Activated naive CD8-positive, alpha-beta T cell treated with anti-CD3 and anti-CD28 coated beads, Interleukin-2, amount 10 ng/mL, durations not matched to agents 7 days and 5 days (primary cell): Measurements from ENCODE around the gene PROK1. TPM values are rescaled to one million over a fixed set of nuclear protein-coding genes. Genes with fewer than 3 reads are reported as not detected.
A peak's percentile ranks its signal among the peaks of the same experiment; 100 is the strongest.
"Not testable (repeated sequence)": the region's sequence is repeated elsewhere in the genome, so short reads cannot be mapped to it uniquely, and the experiment has no call there.

ENCODE experiments used
- ATAC-seq: fragments of 150-1000 bp; cut with Tn5 transposase; one replicate; pipeline ENCODE4 v1.10.0; 2021; ENCODE audit warnings: low read depth, moderate library complexity
- POLR2A ChIA-PET: fragments of 350-600 bp; sonication (Branson Sonifier 250); formaldehyde crosslinking; loops from one replicate; lab custom pipeline; 2021; ENCODE audit warnings: antibody characterized with exemption; lab: Charles Lee
- DNase-seq: peaks from one replicate; pipeline ENCODE4 v3.0.0; 2021
- H3K27ac Mint-ChIP-seq: one replicate; pipeline ENCODE4 v1.8.0; 2022; ENCODE audit warnings: mild to moderate bottlenecking, mixed read lengths
- H3K27me3 Mint-ChIP-seq: one replicate; pipeline ENCODE4 v1.8.0; 2022; ENCODE audit warnings: mild to moderate bottlenecking, moderate library complexity, mixed read lengths
- H3K36me3 Mint-ChIP-seq: one replicate; pipeline ENCODE4 v1.8.0; 2021; ENCODE audit warnings: mild to moderate bottlenecking, mixed read lengths
- H3K4me1 Mint-ChIP-seq: one replicate; pipeline ENCODE4 v1.8.0; 2021; ENCODE audit warnings: mixed read lengths
- H3K4me3 Mint-ChIP-seq: one replicate; pipeline ENCODE4 v1.8.0; 2022; ENCODE audit warnings: mild to moderate bottlenecking, moderate library complexity, mixed read lengths
- H3K9me3 Mint-ChIP-seq: one replicate; pipeline ENCODE4 v1.8.0; 2021; ENCODE audit warnings: mixed read lengths
- total RNA-seq, 2 experiments: library from RNA; stranded (reverse); gene quantifications; one replicate each; pipeline ENCODE4 v1.2.3, GENCODE V29; 2021

The PROK1 gene
- total RNA-seq = not detected

- no peak for DNase-seq
These were observed at the start of gene PROK1 for GRCh38 chr1:110450929-110451328. TSS of gene PROK1 (plus strand) at chr1:110451149. CDS start at chr1:110451217, 68 bp downstream.

DNA sequence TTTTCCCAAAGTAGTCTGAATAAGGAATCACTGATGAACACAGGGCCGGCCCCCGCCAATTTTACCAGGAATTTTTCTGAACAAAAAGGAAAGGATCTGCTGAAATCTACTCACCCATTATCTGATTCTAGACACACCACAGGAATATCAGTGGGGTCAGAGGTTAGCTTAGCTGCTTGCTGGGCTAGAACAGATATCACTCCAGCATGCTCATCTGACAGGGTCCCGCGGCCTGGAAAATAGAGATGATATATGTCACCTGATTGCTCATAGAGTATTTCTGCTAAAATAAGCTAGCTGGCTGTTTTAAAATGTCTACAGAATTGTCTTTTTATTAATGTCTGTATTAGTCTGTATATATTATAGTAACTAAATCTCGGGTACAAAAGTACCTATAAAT, 47.1 kb upstream of the PROK1 start:
- ATAC-seq (no peak), DNase-seq (no peak)
- Mint-ChIP-seq H3K4me3 (no peak overlapping the region), H3K27ac (no peak overlapping the region), H3K9me3 (no peaks in the 10 kb centered on the region), H3K36me3 (peaks cover 11% of the 10 kb centered on the region), H3K4me1 (peaks cover 12% of the 10 kb centered on the region), H3K27me3 (no peaks in the 10 kb centered on the region)
- POLR2A ChIA-PET = interaction anchor here (0.6 to 0.7 kb wide), 2 partner anchors 20 to 65 kb away, joined by 3 to 4 read pairs; no protein-coding TSS in a partner anchor

More at GRCh38 chr1:110450929-110451328, at the start of gene PROK1:
- POLR2A ChIA-PET = no interaction called here
- peaks cover 12% of the 10 kb centered on the region for H3K27me3 Mint-ChIP-seq
- no peak for ATAC-seq
- H3K36me3 Mint-ChIP-seq = no peaks in the 10 kb centered on the region
- no peaks in the 10 kb centered on the region for H3K4me1 Mint-ChIP-seq
- H3K27ac Mint-ChIP-seq = no peak within 1 kb of the TSS
- H3K4me3 Mint-ChIP-seq = no peak within 1 kb of the TSS
- no peaks in the 10 kb centered on the region for H3K9me3 Mint-ChIP-seq

GRCh38 chr1:110404401-110404800, 46.5 kb upstream of the PROK1 start:
- DNase-seq = no peak
- H3K27ac Mint-ChIP-seq = no peak overlapping the region
- POLR2A ChIA-PET = interaction anchor here (0.6 to 5.3 kb wide), 2 partner anchors 21 to 66 kb away, joined by 4 to 56 read pairs; partner anchors contain the start of gene RBM15
- H3K36me3 Mint-ChIP-seq = peaks cover 11% of the 10 kb centered on the region
- no peak overlapping the region for H3K4me3 Mint-ChIP-seq
- H3K27me3 Mint-ChIP-seq = no peaks in the 10 kb centered on the region
- no peak for ATAC-seq
- H3K9me3 Mint-ChIP-seq = no peaks in the 10 kb centered on the region
- peaks cover 15% of the 10 kb centered on the region for H3K4me1 Mint-ChIP-seq

GRCh38 chr1:110406407-110406806, 44.5 kb upstream of the PROK1 start:
- peak overlapping the region; percentile 100 for H3K4me3 Mint-ChIP-seq
- ATAC-seq, DNase-seq, H3K36me3 Mint-ChIP-seq, H3K9me3 Mint-ChIP-seq, H3K27me3 Mint-ChIP-seq: not testable (repeated sequence)
- POLR2A ChIA-PET = interaction anchor here (5.3 kb wide), 1 partner anchor 68 kb away, joined by 56 read pairs; the partner anchor contains the start of gene RBM15
- peak overlapping the region; percentile 100 for H3K27ac Mint-ChIP-seq
- H3K4me1 Mint-ChIP-seq = peaks cover 15% of the 10 kb centered on the region

- Mint-ChIP-seq H3K27ac (peak within 1 kb of the TSS; percentile 100), H3K27me3 (no peaks in the 10 kb centered on the region), H3K9me3 (no peaks in the 10 kb centered on the region), H3K4me1 (peaks cover 15% of the 10 kb centered on the region), H3K4me3 (peak within 1 kb of the TSS; percentile 100), H3K36me3 (peaks cover 5% of the 10 kb centered on the region)
- POLR2A ChIA-PET = interaction anchor here (1.2 to 5.3 kb wide), 2 partner anchors 69 to 204 kb away, joined by 4 to 56 read pairs; partner anchors contain the start of gene RBM15
- DNase-seq = peak; percentile 92
- peak; percentile 92 for ATAC-seq
These were observed 43.4 kb upstream of the PROK1 start, which contains the start of gene LAMTOR5 for GRCh38 chr1:110407260-110408210. TSS of gene LAMTOR5 (minus strand) at chr1:110407694. CDS start at chr1:110407620, 74 bp downstream.

DNA sequence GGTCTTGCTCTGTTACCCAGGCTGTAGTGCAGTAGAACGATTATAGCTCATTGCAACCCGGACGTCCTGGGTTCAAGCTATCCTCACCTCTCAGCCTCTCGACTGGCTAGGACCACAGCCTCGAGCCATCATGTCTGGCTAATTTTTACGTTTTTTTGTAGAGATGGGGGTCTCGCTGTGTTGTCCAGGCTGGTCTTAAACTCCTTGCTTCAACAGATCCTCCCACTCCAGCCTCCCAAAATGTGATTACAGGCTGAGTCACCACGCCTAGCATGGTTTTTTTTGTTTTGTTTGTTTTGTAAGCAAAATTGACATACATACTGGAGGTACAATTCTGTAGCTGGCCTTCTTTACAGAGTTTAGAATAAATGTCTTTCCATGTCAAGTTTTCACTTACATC, 42.5 kb upstream of the PROK1 start:
- no peak for ATAC-seq
- Mint-ChIP-seq H3K4me1 (peaks cover 18% of the 10 kb centered on the region), H3K27ac (no peak overlapping the region), H3K4me3 (peak overlapping the region; percentile 100), H3K9me3 (no peaks in the 10 kb centered on the region), H3K36me3 (peaks cover 5% of the 10 kb centered on the region), H3K27me3 (no peaks in the 10 kb centered on the region)
- POLR2A ChIA-PET = interaction anchor here (1.2 to 5.3 kb wide), 3 partner anchors 56 to 205 kb away, joined by 3 to 56 read pairs (median 4); partner anchors contain the start of gene RBM15
- no peak for DNase-seq

- Mint-ChIP-seq H3K4me3 (peak overlapping the region; percentile 30), H3K27ac (no peak overlapping the region), H3K9me3 (no peaks in the 10 kb centered on the region)
These were observed 41.6 kb upstream of the PROK1 start for GRCh38 chr1:110409316-110409715.

GRCh38 chr1:110411173-110411735, 39.7 kb upstream of the PROK1 start:
- H3K36me3 Mint-ChIP-seq = peaks cover 2% of the 10 kb centered on the region
- no peak overlapping the region for H3K4me3 Mint-ChIP-seq

More at GRCh38 chr1:110409316-110409715, 41.6 kb upstream of the PROK1 start:
- Mint-ChIP-seq H3K27me3 (no peaks in the 10 kb centered on the region), H3K4me1 (peaks cover 18% of the 10 kb centered on the region), H3K36me3 (peaks cover 4% of the 10 kb centered on the region)
- ATAC-seq = no peak
- POLR2A ChIA-PET = interaction anchor here (1.2 to 5.3 kb wide), 3 partner anchors 57 to 206 kb away, joined by 3 to 56 read pairs (median 4); partner anchors contain the start of gene RBM15
- no peak for DNase-seq

DNA sequence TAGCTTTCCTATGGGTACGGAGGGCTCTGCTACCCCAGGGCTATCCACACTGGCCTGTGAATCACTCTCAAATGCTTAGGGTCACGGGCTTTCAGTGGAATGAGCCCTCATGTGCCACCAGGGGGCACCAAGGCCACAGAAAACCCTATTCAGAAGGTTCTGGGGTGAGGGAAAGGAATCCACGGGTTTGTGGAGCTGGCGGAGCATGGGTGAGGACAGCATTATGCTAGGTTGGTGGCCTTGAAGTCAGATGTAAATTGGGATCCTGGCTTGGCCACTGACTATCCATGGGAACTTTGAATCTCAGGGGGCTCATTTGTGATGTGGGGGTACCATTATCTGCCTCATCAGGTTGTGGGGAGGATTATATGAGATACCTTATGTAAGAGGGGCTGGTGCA, 38.4 kb upstream of the PROK1 start:
- Mint-ChIP-seq H3K27me3 (no peaks in the 10 kb centered on the region), H3K9me3 (no peaks in the 10 kb centered on the region), H3K27ac (no peak overlapping the region), H3K4me3 (no peak overlapping the region), H3K36me3 (no peaks in the 10 kb centered on the region), H3K4me1 (peaks cover 14% of the 10 kb centered on the region)
- DNase-seq = peak; percentile 61
- POLR2A ChIA-PET = no interaction called here
- ATAC-seq = peak; percentile 35

More at GRCh38 chr1:110411173-110411735, 39.7 kb upstream of the PROK1 start:
- Mint-ChIP-seq H3K4me1 (peaks cover 15% of the 10 kb centered on the region), H3K27me3 (no peaks in the 10 kb centered on the region), H3K27ac (no peak overlapping the region), H3K9me3 (no peaks in the 10 kb centered on the region)
- POLR2A ChIA-PET = interaction anchor here (1.5 kb wide), 1 partner anchor 72 kb away, joined by 6 read pairs; the partner anchor contains the start of gene RBM15
- ATAC-seq (no peak), DNase-seq (no peak)

GRCh38 chr1:110413045-110413444, 37.9 kb upstream of the PROK1 start:
- ATAC-seq, H3K9me3 Mint-ChIP-seq, H3K27ac Mint-ChIP-seq, POLR2A ChIA-PET, H3K27me3 Mint-ChIP-seq, H3K4me3 Mint-ChIP-seq, DNase-seq, H3K36me3 Mint-ChIP-seq: not testable (repeated sequence)
- peaks cover 11% of the 10 kb centered on the region for H3K4me1 Mint-ChIP-seq

- POLR2A ChIA-PET = no interaction called here
- no peak overlapping the region for H3K27ac Mint-ChIP-seq
- peaks cover 7% of the 10 kb centered on the region for H3K4me1 Mint-ChIP-seq
- ATAC-seq = no peak
- H3K9me3 Mint-ChIP-seq = no peaks in the 10 kb centered on the region
- no peaks in the 10 kb centered on the region for H3K36me3 Mint-ChIP-seq
- no peak overlapping the region for H3K4me3 Mint-ChIP-seq
- H3K27me3 Mint-ChIP-seq = peaks cover 3% of the 10 kb centered on the region
- DNase-seq = no peak
These were observed 32.2 kb upstream of the PROK1 start for GRCh38 chr1:110418729-110419128.

GRCh38 chr1:110420023-110420662, 30.8 kb upstream of the PROK1 start:
- peaks cover 9% of the 10 kb centered on the region for H3K4me1 Mint-ChIP-seq
- no peak overlapping the region for H3K27ac Mint-ChIP-seq
- POLR2A ChIA-PET = interaction anchor here (0.5 kb wide), 1 partner anchor 9 kb away, joined by 4 read pairs; no protein-coding TSS in a partner anchor
- H3K9me3 Mint-ChIP-seq = no peaks in the 10 kb centered on the region
- H3K27me3 Mint-ChIP-seq = peaks cover 6% of the 10 kb centered on the region
- DNase-seq (no peak), ATAC-seq (no peak)
- no peak overlapping the region for H3K4me3 Mint-ChIP-seq
- H3K36me3 Mint-ChIP-seq = no peaks in the 10 kb centered on the region
